H9 (cell line): Measurements from ENCODE around the gene C1QTNF3. TPM values are rescaled to one million over a fixed set of nuclear protein-coding genes. Genes with fewer than 3 reads are reported as not detected.

Source experiments
- DNase-seq: peaks from one replicate; pipeline ENCODE4 v3.0.0-alpha.2; 2017
- H2AFZ ChIP-seq: one replicate; pipeline ENCODE4 v1.6.1; 2013; ENCODE audit warnings: mild to moderate bottlenecking, low read length, control low read depth, moderate library complexity
- H2AK5ac ChIP-seq: 2 replicates; pipeline ENCODE4 v1.6.1; 2013; ENCODE audit warnings: low read length, control low read depth, mixed read lengths; ENCODE audit not compliant: insufficient read length
- H2BK120ac ChIP-seq: one replicate; pipeline ENCODE4 v1.6.1; 2013; ENCODE audit warnings: low read depth, mild to moderate bottlenecking, low read length, control low read depth, inconsistent platforms; ENCODE audit not compliant: poor library complexity, severe bottlenecking
- H2BK12ac ChIP-seq: 2 replicates; pipeline ENCODE4 v1.6.1; 2013; ENCODE audit warnings: low read length, control low read depth, mixed read lengths, low read depth; ENCODE audit not compliant: insufficient read length
- H2BK15ac ChIP-seq: 2 replicates; pipeline ENCODE4 v1.6.1; 2013; ENCODE audit warnings: low read depth, low read length, control low read depth
- H2BK20ac ChIP-seq: one replicate; pipeline ENCODE4 v1.6.1; 2013; ENCODE audit warnings: low read depth, mild to moderate bottlenecking, low read length, control low read depth, inconsistent platforms; ENCODE audit not compliant: poor library complexity, severe bottlenecking
- H2BK5ac ChIP-seq: 2 replicates; pipeline ENCODE4 v1.6.1; 2013; ENCODE audit warnings: low read length, control low read depth, mixed read lengths; ENCODE audit not compliant: insufficient read length
- H3K14ac ChIP-seq: 2 replicates; pipeline ENCODE4 v1.6.1; 2013; ENCODE audit warnings: low read length, control low read depth; ENCODE audit not compliant: insufficient read depth
- H3K18ac ChIP-seq: 2 replicates; pipeline ENCODE4 v1.6.1; 2013; ENCODE audit warnings: low read depth, mild to moderate bottlenecking, mixed read lengths, low read length, control low read depth; ENCODE audit not compliant: insufficient read length
- H3K23ac ChIP-seq: 2 replicates; pipeline ENCODE4 v1.6.1; 2013; ENCODE audit warnings: low read length, control low read depth, mixed read lengths, low read depth; ENCODE audit not compliant: insufficient read length
- H3K23me2 ChIP-seq: 2 replicates; pipeline ENCODE4 v1.6.1; 2013; ENCODE audit warnings: low read depth, mild to moderate bottlenecking, mixed read lengths, low read length, control low read depth; ENCODE audit not compliant: insufficient read length, poor library complexity, severe bottlenecking
- H3K27ac ChIP-seq: 2 replicates; pipeline ENCODE4 v1.5.1; 2013; ENCODE audit warnings: low read length, control low read depth, mixed read lengths, low read depth; ENCODE audit not compliant: insufficient read length
- H3K27me3 ChIP-seq: 2 replicates; pipeline ENCODE4 v1.6.1; 2013; ENCODE audit warnings: low read length, control low read depth, inconsistent platforms; ENCODE audit not compliant: insufficient read depth
- H3K4ac ChIP-seq: 2 replicates; pipeline ENCODE4 v1.6.1; 2013; ENCODE audit warnings: low read depth, mild to moderate bottlenecking, control low read depth, inconsistent platforms, low read length, moderate library complexity
- H3K4me1 ChIP-seq: 2 replicates; pipeline ENCODE4 v1.6.1; 2013; ENCODE audit warnings: low read length, control low read depth, inconsistent platforms; ENCODE audit not compliant: insufficient read depth
- H3K4me2 ChIP-seq: 2 replicates; pipeline ENCODE4 v1.6.1; 2013; ENCODE audit warnings: low read length, control low read depth, mixed read lengths; ENCODE audit not compliant: insufficient read length, insufficient read depth
- H3K56ac ChIP-seq: 2 replicates; pipeline ENCODE4 v1.6.1; 2013; ENCODE audit warnings: low read depth, mild to moderate bottlenecking, mixed read lengths, low read length, control low read depth; ENCODE audit not compliant: insufficient read length
- H3K79me1 ChIP-seq: 2 replicates; pipeline ENCODE4 v1.6.1; 2013; ENCODE audit warnings: low read depth, mild to moderate bottlenecking, moderate library complexity, low read length, control low read depth, inconsistent platforms; ENCODE audit not compliant: insufficient read depth, poor library complexity, severe bottlenecking
- H3K79me2 ChIP-seq: 2 replicates; pipeline ENCODE4 v1.6.1; 2013; ENCODE audit warnings: low read length, control low read depth, inconsistent platforms; ENCODE audit not compliant: insufficient read depth
- H3K9ac ChIP-seq: 2 replicates; pipeline ENCODE4 v1.6.1; 2013; ENCODE audit warnings: low read length, control low read depth, mixed read lengths; ENCODE audit not compliant: insufficient read length; ENCODE audit errors: extremely low read depth
- H3K9me3 ChIP-seq: one replicate; pipeline ENCODE4 v1.6.1; 2013; ENCODE audit warnings: low read depth, low read length, inconsistent platforms; ENCODE audit not compliant: control insufficient read depth
- H3T11ph ChIP-seq: one replicate; pipeline ENCODE4 v1.6.1; 2013; ENCODE audit warnings: mild to moderate bottlenecking, low read length, control low read depth, inconsistent platforms
- H4K20me1 ChIP-seq: one replicate; pipeline ENCODE4 v1.6.1; 2013; ENCODE audit not compliant: control insufficient read depth, insufficient read length, insufficient read depth
- H4K5ac ChIP-seq: 2 replicates; pipeline ENCODE4 v1.6.1; 2013; ENCODE audit warnings: low read depth, mild to moderate bottlenecking, mixed read lengths, low read length, control low read depth; ENCODE audit not compliant: insufficient read length
- H4K8ac ChIP-seq: replicated peaks from 2 replicates; pipeline ENCODE4 v1.6.1; 2013; ENCODE audit warnings: low read length, control low read depth, mixed read lengths, low read depth; ENCODE audit not compliant: insufficient read length
- H4K91ac ChIP-seq: 2 replicates; pipeline ENCODE4 v1.6.1; 2013; ENCODE audit warnings: low read depth, mild to moderate bottlenecking, moderate library complexity, mixed read lengths, low read length, control low read depth; ENCODE audit not compliant: insufficient read length
- H3K27ac Mint-ChIP-seq, 3 experiments: 2 replicates in 2 of 3; 3 replicates in 1 of 3; pipeline ENCODE4 v1.8.0; 2020 to 2021; ENCODE audit warnings: mixed read lengths in 3 of 3, mild to moderate bottlenecking in 1 of 3, moderate library complexity in 1 of 3
- H3K27me3 Mint-ChIP-seq: 2 replicates; pipeline ENCODE4 v1.8.0; 2021; ENCODE audit warnings: low read depth, mild to moderate bottlenecking, moderate library complexity, mixed read lengths
- H3K36me3 Mint-ChIP-seq, 3 experiments: 2 replicates in 2 of 3; 3 replicates in 1 of 3; pipeline ENCODE4 v1.8.0; 2020 to 2021; ENCODE audit warnings: low read depth in 3 of 3, mixed read lengths in 3 of 3; ENCODE audit not compliant: insufficient read depth in 1 of 3
- H3K4me1 Mint-ChIP-seq, 2 experiments: 2 replicates each; pipeline ENCODE4 v1.8.0; 2020; ENCODE audit warnings: mixed read lengths in 2 of 2
- H3K4me3 Mint-ChIP-seq, 2 experiments: 2 replicates in 1 of 2; 3 replicates in 1 of 2; pipeline ENCODE4 v1.8.0; 2020 to 2021; ENCODE audit warnings: mild to moderate bottlenecking in 2 of 2, mixed read lengths in 2 of 2, moderate library complexity in 1 of 2
- H3K9me3 Mint-ChIP-seq, 2 experiments: 2 replicates in 1 of 2; 3 replicates in 1 of 2; pipeline ENCODE4 v1.8.0; 2020; ENCODE audit warnings: mild to moderate bottlenecking in 2 of 2, mixed read lengths in 2 of 2, moderate library complexity in 1 of 2
- WGBS: extraction: QIAGEN DNeasy Blood & Tissue Kit; methylation state at CpG from one replicate; pipeline ENCODE4 v1.1.7; 2013; ENCODE audit warnings: missing lambda C conversion rate, low lambda C conversion rate, mixed read lengths; ENCODE audit not compliant: insufficient read length; ENCODE audit errors: extremely low coverage; 5-methylcytosine and 5-hydroxymethylcytosine counted together
- total RNA-seq: library from RNA; stranded (reverse); gene quantifications from 2 replicates; pipeline ENCODE4 v1.2.1, GENCODE V29; 2021
- TF ChIP-seq, protein P1 (sequence below): fragments of 200-600 bp; sonication (generic); conservative IDR thresholded peaks from 3 replicates; pipeline ENCODE4 v1.8.0; 2021; ENCODE audit warnings: antibody characterized with exemption, mild to moderate bottlenecking

Gene C1QTNF3
- total RNA-seq, 1 experiment from 2014 or later, result 1.1 TPM

GRCh38 chr5:33995865-33996264, 47.1 kb downstream of the C1QTNF3 start:
- Histone ChIP-seq H4K20me1 (no peaks in the 10 kb centered on the region), H3K4me2 (no peak overlapping the region), H3K9me3 (no peaks in the 10 kb centered on the region), H3K4me1 (no peaks in the 10 kb centered on the region), H2AK5ac (no peak overlapping the region), H3K27ac (no peak overlapping the region), H2BK15ac (no peak overlapping the region), H4K5ac (no peak overlapping the region), H2BK12ac (no peak overlapping the region), H3K4ac (no peak overlapping the region), H2BK20ac (no peak overlapping the region), H3K79me2 (no peaks in the 10 kb centered on the region), H4K8ac (no peak overlapping the region), H2BK5ac (no peak overlapping the region), H3K79me1 (no peaks in the 10 kb centered on the region), H3K14ac (no peak overlapping the region), H3T11ph (no peak overlapping the region), H2AFZ (no peak overlapping the region), H4K91ac (no peak overlapping the region), H2BK120ac (no peak overlapping the region), H3K23me2 (no peaks in the 10 kb centered on the region), H3K9ac (no peak overlapping the region), H3K18ac (no peak overlapping the region), H3K23ac (no peak overlapping the region), H3K27me3 (no peaks in the 10 kb centered on the region), H3K56ac (no peak overlapping the region)
- TF ChIP-seq, protein P1, sequence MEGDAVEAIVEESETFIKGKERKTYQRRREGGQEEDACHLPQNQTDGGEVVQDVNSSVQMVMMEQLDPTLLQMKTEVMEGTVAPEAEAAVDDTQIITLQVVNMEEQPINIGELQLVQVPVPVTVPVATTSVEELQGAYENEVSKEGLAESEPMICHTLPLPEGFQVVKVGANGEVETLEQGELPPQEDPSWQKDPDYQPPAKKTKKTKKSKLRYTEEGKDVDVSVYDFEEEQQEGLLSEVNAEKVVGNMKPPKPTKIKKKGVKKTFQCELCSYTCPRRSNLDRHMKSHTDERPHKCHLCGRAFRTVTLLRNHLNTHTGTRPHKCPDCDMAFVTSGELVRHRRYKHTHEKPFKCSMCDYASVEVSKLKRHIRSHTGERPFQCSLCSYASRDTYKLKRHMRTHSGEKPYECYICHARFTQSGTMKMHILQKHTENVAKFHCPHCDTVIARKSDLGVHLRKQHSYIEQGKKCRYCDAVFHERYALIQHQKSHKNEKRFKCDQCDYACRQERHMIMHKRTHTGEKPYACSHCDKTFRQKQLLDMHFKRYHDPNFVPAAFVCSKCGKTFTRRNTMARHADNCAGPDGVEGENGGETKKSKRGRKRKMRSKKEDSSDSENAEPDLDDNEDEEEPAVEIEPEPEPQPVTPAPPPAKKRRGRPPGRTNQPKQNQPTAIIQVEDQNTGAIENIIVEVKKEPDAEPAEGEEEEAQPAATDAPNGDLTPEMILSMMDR, result no peak
- DNase-seq, result no peak
- Mint-ChIP-seq H3K27me3 (no peaks in the 10 kb centered on the region), H3K9me3 (no peaks in the 10 kb centered on the region), H3K36me3 (peaks cover 0 to 12% (median 4%) of the 10 kb centered on the region in 3 experiments; a peak in 4 of 7 replicates), H3K4me3 (no peak overlapping the region), H3K4me1 (peaks cover 5 to 6% of the 10 kb centered on the region in 2 experiments; a peak in 3 of 4 replicates), H3K27ac (no peak overlapping the region; a peak in 1 of 7 replicates)
- no CpG with 5 or more reads among the region's 2 CpGs for WGBS
